ENCODE measurements around the gene COL4A3.

DNA sequence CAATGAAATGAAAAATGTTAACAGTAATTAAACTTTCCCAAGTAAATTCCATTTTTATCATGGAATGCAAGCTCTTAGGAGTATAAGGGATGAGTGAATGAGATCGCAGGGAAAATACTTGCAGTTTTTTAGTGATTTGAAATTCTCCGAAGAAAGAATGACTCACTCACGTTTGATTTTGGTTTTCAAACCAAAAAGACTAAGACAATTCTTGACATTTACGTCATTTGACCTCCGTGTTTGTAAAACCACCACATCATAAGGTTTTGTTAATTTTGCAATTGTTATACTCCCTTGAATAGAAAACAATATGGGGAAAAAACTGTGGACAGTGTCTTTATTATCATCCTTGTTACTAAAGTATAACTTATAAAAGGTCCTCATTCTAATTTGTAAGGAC, 29.8 kb upstream of the COL4A3 start:
- TF ChIP-seq SIN3A (IDR thresholded peaks at IDR 0.05; ENCODE audit: borderline replicate concordance, insufficient read depth, low read length) (no peak), POLR2AphosphoS5 (IDR thresholded peaks at IDR 0.05; ENCODE audit: low read depth, low read length) (no peak), TAF1 (IDR thresholded peaks at IDR 0.05; ENCODE audit: borderline replicate concordance, insufficient read depth, low read length) (no peak), FOXP2 (optimal IDR thresholded peaks at IDR 0.05; ENCODE audit: borderline replicate concordance, extremely low read depth, extremely low read length, insufficient read depth) (no peak)
- TF ChIP-seq, protein P1, sequence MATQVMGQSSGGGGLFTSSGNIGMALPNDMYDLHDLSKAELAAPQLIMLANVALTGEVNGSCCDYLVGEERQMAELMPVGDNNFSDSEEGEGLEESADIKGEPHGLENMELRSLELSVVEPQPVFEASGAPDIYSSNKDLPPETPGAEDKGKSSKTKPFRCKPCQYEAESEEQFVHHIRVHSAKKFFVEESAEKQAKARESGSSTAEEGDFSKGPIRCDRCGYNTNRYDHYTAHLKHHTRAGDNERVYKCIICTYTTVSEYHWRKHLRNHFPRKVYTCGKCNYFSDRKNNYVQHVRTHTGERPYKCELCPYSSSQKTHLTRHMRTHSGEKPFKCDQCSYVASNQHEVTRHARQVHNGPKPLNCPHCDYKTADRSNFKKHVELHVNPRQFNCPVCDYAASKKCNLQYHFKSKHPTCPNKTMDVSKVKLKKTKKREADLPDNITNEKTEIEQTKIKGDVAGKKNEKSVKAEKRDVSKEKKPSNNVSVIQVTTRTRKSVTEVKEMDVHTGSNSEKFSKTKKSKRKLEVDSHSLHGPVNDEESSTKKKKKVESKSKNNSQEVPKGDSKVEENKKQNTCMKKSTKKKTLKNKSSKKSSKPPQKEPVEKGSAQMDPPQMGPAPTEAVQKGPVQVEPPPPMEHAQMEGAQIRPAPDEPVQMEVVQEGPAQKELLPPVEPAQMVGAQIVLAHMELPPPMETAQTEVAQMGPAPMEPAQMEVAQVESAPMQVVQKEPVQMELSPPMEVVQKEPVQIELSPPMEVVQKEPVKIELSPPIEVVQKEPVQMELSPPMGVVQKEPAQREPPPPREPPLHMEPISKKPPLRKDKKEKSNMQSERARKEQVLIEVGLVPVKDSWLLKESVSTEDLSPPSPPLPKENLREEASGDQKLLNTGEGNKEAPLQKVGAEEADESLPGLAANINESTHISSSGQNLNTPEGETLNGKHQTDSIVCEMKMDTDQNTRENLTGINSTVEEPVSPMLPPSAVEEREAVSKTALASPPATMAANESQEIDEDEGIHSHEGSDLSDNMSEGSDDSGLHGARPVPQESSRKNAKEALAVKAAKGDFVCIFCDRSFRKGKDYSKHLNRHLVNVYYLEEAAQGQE (IDR thresholded peaks at IDR 0.05; ENCODE audit: insufficient read depth in 1 of 2, low read depth in 2 of 2, low read length in 2 of 2): no peak

Measured in PFSK-1 (cell line).